Glutamatergic neuron (in vitro differentiated cells): ENCODE data around the gene BPI. TPM values are rescaled to one million over a fixed set of nuclear protein-coding genes. Genes with fewer than 3 reads are reported as not detected.
"Not testable (repeated sequence)": the region's sequence is repeated elsewhere in the genome, so short reads cannot be mapped to it uniquely, and the experiment has no call there.

ENCODE experiments used
- DNase-seq: peaks from one replicate; pipeline ENCODE4 v3.0.0; 2022
- H3K27ac Mint-ChIP-seq: one replicate; pipeline ENCODE4 v1.8.0; 2020; ENCODE audit warnings: mild to moderate bottlenecking, mixed read lengths, inconsistent platforms; ENCODE audit not compliant: unreplicated experiment
- H3K27me3 Mint-ChIP-seq: one replicate; pipeline ENCODE4 v1.8.0; 2020; ENCODE audit warnings: mild to moderate bottlenecking, moderate library complexity, mixed read lengths, inconsistent platforms; ENCODE audit not compliant: unreplicated experiment
- H3K36me3 Mint-ChIP-seq: one replicate; pipeline ENCODE4 v1.8.0; 2020; ENCODE audit warnings: mild to moderate bottlenecking, mixed read lengths, inconsistent platforms; ENCODE audit not compliant: unreplicated experiment
- H3K4me1 Mint-ChIP-seq: one replicate; pipeline ENCODE4 v1.8.0; 2020; ENCODE audit warnings: mild to moderate bottlenecking, low read depth, mixed read lengths, inconsistent platforms; ENCODE audit not compliant: unreplicated experiment
- H3K4me3 Mint-ChIP-seq: one replicate; pipeline ENCODE4 v1.8.0; 2020; ENCODE audit warnings: mild to moderate bottlenecking, mixed read lengths, inconsistent platforms; ENCODE audit not compliant: unreplicated experiment
- H3K9me3 Mint-ChIP-seq: one replicate; pipeline ENCODE4 v1.8.0; 2020; ENCODE audit warnings: mild to moderate bottlenecking, moderate library complexity, mixed read lengths, inconsistent platforms; ENCODE audit not compliant: unreplicated experiment
- long read RNA-seq: library from polyadenylated mRNA; unstranded; transcript quantifications from one replicate; pipeline ENCODE4 v2.0.0, GENCODE V29; 2020; ENCODE audit not compliant: unreplicated experiment
- total RNA-seq: library from RNA; stranded (reverse); fragmentation: NEBNext Ultra II Directional; extraction: Animal tissue kit (Norgen Biotek cat#: 25700); gene quantifications from one replicate; pipeline ENCODE4 v1.2.1, GENCODE V29; 2021; ENCODE audit not compliant: unreplicated experiment
- TF ChIP-seq, protein P1 (sequence below): fragments of 200-600 bp; sonication (generic); IDR thresholded peaks from one replicate; pipeline ENCODE4 v1.5.0; 2021; ENCODE audit not compliant: partially characterized antibody, unreplicated experiment

BPI gene
- total RNA-seq, result not detected
- long read RNA-seq, result 0 reads

DNA sequence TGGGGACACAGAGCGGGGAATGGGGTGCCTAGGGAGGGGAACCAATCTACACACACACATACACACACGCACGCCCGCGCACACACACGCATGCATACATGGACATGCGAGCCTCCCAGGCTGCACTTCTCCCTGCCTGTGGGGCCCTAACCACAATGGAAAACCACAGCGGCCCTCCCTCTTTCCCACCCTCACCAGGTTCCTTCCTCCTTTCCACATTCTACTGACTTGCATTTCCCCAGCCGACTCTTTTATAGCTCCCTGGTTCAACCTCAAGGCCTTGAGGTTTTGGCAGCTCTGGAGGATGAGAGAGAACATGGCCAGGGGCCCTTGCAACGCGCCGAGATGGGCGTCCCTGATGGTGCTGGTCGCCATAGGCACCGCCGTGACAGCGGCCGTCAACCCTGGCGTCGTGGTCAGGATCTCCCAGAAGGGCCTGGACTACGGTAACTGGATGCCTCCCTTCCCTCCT lies at the start of gene BPI:
Gene BPI (plus strand): TSS at position 249 of the 472 bp plus-strand sequence. CDS start 68 bp downstream, at position 317.
- Mint-ChIP-seq H3K27me3 (peaks cover 3% of the 10 kb centered on the region), H3K4me3 (no peak within 1 kb of the TSS), H3K4me1 (peaks cover 6% of the 10 kb centered on the region), H3K27ac (no peak within 1 kb of the TSS), H3K36me3 (no peaks in the 10 kb centered on the region), H3K9me3 (no peaks in the 10 kb centered on the region)
- DNase-seq, result no peak
- TF ChIP-seq, protein P1, sequence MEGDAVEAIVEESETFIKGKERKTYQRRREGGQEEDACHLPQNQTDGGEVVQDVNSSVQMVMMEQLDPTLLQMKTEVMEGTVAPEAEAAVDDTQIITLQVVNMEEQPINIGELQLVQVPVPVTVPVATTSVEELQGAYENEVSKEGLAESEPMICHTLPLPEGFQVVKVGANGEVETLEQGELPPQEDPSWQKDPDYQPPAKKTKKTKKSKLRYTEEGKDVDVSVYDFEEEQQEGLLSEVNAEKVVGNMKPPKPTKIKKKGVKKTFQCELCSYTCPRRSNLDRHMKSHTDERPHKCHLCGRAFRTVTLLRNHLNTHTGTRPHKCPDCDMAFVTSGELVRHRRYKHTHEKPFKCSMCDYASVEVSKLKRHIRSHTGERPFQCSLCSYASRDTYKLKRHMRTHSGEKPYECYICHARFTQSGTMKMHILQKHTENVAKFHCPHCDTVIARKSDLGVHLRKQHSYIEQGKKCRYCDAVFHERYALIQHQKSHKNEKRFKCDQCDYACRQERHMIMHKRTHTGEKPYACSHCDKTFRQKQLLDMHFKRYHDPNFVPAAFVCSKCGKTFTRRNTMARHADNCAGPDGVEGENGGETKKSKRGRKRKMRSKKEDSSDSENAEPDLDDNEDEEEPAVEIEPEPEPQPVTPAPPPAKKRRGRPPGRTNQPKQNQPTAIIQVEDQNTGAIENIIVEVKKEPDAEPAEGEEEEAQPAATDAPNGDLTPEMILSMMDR, result no peak

DNA sequence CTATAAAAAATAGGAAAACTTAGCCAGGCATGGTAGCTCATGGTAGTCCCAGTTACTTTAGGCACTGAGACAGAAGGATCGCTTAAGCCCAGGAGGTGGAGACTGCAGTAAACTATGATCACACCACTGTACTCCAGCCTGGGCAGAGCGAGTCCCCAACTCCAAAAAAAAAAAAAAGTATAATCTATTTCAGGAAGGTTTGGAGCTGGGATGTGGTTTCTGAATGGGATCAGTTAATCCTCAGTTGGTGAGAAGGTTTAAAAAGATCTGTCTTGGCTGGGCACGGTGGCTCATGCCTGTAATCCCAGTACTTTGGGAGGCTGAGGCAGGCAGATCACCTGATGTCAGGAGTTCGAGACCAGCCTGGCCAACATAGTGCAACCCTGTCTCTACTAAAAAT lies 49.3 kb upstream of the BPI start:
- H3K4me3 Mint-ChIP-seq, H3K27ac Mint-ChIP-seq, H3K36me3 Mint-ChIP-seq, H3K9me3 Mint-ChIP-seq, H3K27me3 Mint-ChIP-seq, H3K4me1 Mint-ChIP-seq, DNase-seq: not testable (repeated sequence)

DNA sequence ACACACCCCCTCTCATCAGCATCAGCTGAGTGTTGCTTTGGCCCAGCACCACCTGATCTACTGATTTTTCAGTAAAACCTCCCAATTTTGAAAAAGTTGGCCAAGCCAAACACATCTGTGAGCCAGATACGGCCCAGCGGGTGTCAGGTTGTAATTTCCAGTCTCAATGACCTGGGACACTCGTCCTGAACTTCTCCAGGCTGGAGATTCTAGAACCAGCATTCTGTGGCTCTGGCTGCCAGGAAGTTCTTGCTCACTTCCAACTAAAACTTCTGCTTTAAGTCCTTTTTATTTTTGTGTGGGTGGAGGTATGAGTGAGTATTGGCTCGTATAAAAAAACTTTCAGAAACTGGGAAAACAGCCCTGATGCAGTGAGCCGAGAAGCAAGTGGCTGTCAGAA lies 48.6 kb upstream of the BPI start:
- Mint-ChIP-seq H3K27me3 (peaks cover 9% of the 10 kb centered on the region), H3K4me1 (no peaks in the 10 kb centered on the region), H3K27ac (no peak overlapping the region), H3K4me3 (no peak overlapping the region), H3K36me3 (no peaks in the 10 kb centered on the region), H3K9me3 (no peaks in the 10 kb centered on the region)
- TF ChIP-seq, protein P1, result no peak
- no peak for DNase-seq

DNA sequence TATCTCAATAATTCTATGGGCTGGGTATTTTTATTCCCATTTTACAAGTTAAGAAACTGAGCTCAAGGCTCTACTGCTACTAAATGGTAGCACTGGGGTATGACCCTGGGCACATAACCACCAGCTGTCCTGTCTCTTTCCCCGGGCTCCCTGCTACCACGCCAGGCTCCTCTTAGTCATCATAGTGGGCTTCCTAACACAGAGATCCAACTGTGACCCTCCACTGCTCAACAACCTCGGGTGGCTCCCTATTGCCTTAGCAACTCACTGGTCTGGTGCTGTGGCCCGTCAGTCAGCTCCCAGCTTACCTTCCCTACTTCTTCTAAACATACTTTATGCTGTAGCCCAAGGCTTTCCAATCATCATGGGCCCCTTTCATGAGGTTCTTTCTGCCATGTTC lies 47.9 kb upstream of the BPI start:
- Mint-ChIP-seq H3K36me3 (peaks cover 2% of the 10 kb centered on the region), H3K9me3 (no peaks in the 10 kb centered on the region), H3K4me3 (no peak overlapping the region), H3K4me1 (peaks cover under 1% of the 10 kb centered on the region), H3K27ac (no peak overlapping the region), H3K27me3 (peaks cover 11% of the 10 kb centered on the region)
- no peak for DNase-seq
- TF ChIP-seq, protein P1, result no peak

DNA sequence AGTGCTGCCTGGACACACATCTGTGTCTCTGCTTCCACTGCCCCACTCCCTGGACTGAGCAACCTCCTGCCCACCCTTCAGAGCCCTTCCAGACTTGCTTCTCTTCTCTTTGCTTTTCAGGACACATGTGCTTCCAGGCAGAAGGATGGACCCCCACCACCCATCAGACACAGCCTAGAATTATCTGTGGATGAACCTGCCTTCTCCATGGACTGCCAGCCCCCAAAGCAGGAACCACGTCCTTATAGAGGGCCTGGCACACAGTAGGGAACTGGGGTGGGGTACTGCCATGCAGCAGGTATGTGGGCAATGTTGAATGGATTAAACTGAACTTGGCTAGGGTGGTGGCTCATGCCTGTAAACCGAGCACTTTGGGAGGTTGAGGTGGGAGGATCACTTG lies 47.0 kb upstream of the BPI start:
- DNase-seq, result no peak
- Mint-ChIP-seq H3K27ac (no peak overlapping the region), H3K9me3 (no peaks in the 10 kb centered on the region), H3K4me1 (peaks cover 2% of the 10 kb centered on the region), H3K27me3 (peaks cover 14% of the 10 kb centered on the region), H3K36me3 (peaks cover 4% of the 10 kb centered on the region), H3K4me3 (no peak overlapping the region)
- TF ChIP-seq, protein P1, result no peak
